GM19372 (cell line): ENCODE data around the gene WSCD2.

ENCODE experiments used
- ATAC-seq: cut with Tn5 transposase; IDR thresholded peaks from one replicate; pipeline ENCODE4 v1.9.1; 2021; ENCODE audit warnings: mild to moderate bottlenecking, low read depth, moderate library complexity; ENCODE audit not compliant: unreplicated experiment

The WSCD2 gene

GRCh38 chr12:108254517-108255251 is 125.6 kb downstream of the WSCD2 start:
- ATAC-seq = no peak

GRCh38 chr12:108255252-108255602 is 126.1 kb downstream of the WSCD2 start:
- no peak for ATAC-seq

GRCh38 chr12:108257004-108257403 is 127.9 kb downstream of the WSCD2 start:
- ATAC-seq = no peak

GRCh38 chr12:108257610-108258106 is 128.6 kb downstream of the WSCD2 start:
- no peak for ATAC-seq

GRCh38 chr12:108260039-108260438 is 131.0 kb downstream of the WSCD2 start:
- ATAC-seq = no peak

- no peak for ATAC-seq
Measured at GRCh38 chr12:108260969-108261368, 131.9 kb downstream of the WSCD2 start.

GRCh38 chr12:108265505-108265904 is 136.4 kb downstream of the WSCD2 start:
- ATAC-seq = no peak

- ATAC-seq = no peak
Measured at GRCh38 chr12:108266131-108266530, 137.0 kb downstream of the WSCD2 start.

- no peak for ATAC-seq
Measured at GRCh38 chr12:108267450-108267849, 138.4 kb downstream of the WSCD2 start.

GRCh38 chr12:108268397-108268796 is 139.3 kb downstream of the WSCD2 start:
- ATAC-seq = no peak

- ATAC-seq = no peak
Measured at GRCh38 chr12:108269224-108269623, 140.1 kb downstream of the WSCD2 start.

GRCh38 chr12:108270035-108270848 is 141.2 kb downstream of the WSCD2 start:
- no peak for ATAC-seq

- no peak for ATAC-seq
Measured at GRCh38 chr12:108270849-108271143, 141.7 kb downstream of the WSCD2 start.

GRCh38 chr12:108271951-108272872 is 143.1 kb downstream of the WSCD2 start:
- no peak for ATAC-seq

- ATAC-seq = no peak
Measured at GRCh38 chr12:108273217-108273616, 144.1 kb downstream of the WSCD2 start.

- ATAC-seq = no peak
Measured at GRCh38 chr12:108277613-108278012, 148.5 kb downstream of the WSCD2 start.

GRCh38 chr12:108282160-108282559 is 153.1 kb downstream of the WSCD2 start:
- no peak for ATAC-seq

GRCh38 chr12:108282676-108283075 is 153.6 kb downstream of the WSCD2 start:
- ATAC-seq = no peak

GRCh38 chr12:108284163-108284562 is 155.1 kb downstream of the WSCD2 start:
- no peak for ATAC-seq

GRCh38 chr12:108285016-108285415 is 155.9 kb downstream of the WSCD2 start:
- ATAC-seq = no peak

- ATAC-seq = no peak
Measured at GRCh38 chr12:108287227-108287626, 158.1 kb downstream of the WSCD2 start.
